Sigmoid colon (tissue), 7 donors: ENCODE results near the gene TRNP1. TPM values are rescaled to one million over a fixed set of nuclear protein-coding genes. Genes with fewer than 3 reads are reported as not detected.

Experiments used
- DNase-seq: peaks from one replicate; pipeline ENCODE4 v3.0.0-alpha.2; 2019
- H3K27ac ChIP-seq, 4 donors: fragments of 200-600 bp; sonication (generic); one replicate each; pipeline ENCODE4 v1.5.1; 2016 to 2019; ENCODE audit warnings: mild to moderate bottlenecking in 1 of 4
- H3K27me3 ChIP-seq, 3 donors: fragments of 200-600 bp; sonication (generic); one replicate each; pipeline ENCODE4 v1.5.1; 2019; ENCODE audit warnings: mild to moderate bottlenecking in 1 of 3
- H3K36me3 ChIP-seq, 4 donors: fragments of 200-600 bp; sonication (generic); one replicate each; pipeline ENCODE4 v1.5.1; 2016 to 2019
- H3K4me1 ChIP-seq, 4 donors: fragments of 200-600 bp; sonication (generic); one replicate each; pipeline ENCODE4 v1.5.1; 2017 to 2019
- H3K4me3 ChIP-seq, 4 donors: fragments of 200-600 bp; sonication (generic); one replicate each; pipeline ENCODE4 v1.5.1; 2017 to 2019; ENCODE audit warnings: mild to moderate bottlenecking in 2 of 4, moderate library complexity in 1 of 4
- H3K9me3 ChIP-seq, 4 donors: fragments of 200-600 bp in 3 of 4; sonication (generic) in 3 of 4; one replicate each; pipeline versions ENCODE4 v1.5.1 to v1.6.1; 2013 to 2019
- EP300 ChIP-seq, 4 donors: sonication (generic); formaldehyde crosslinking; IDR thresholded peaks; one replicate each; pipeline ENCODE4 v1.6.1; 2017; ENCODE audit warnings: antibody characterized with exemption in 4 of 4
- POLR2A ChIP-seq, 2 donors: fragments of 450-650 bp; IDR thresholded peaks; one replicate each; pipeline ENCODE4 v1.6.1; 2016; ENCODE audit warnings: antibody characterized with exemption in 2 of 2, mild to moderate bottlenecking in 2 of 2, moderate library complexity in 2 of 2
- POLR2AphosphoS5 ChIP-seq, 4 donors: sonication (generic); formaldehyde crosslinking; IDR thresholded peaks; one replicate each; pipeline ENCODE4 v1.6.1; 2017; ENCODE audit warnings: antibody characterized with exemption in 4 of 4
- WGBS, 2 donors: extraction: QIAGEN DNeasy Blood & Tissue Kit; methylation state at CpG; one replicate each; pipeline ENCODE4 v1.1.7; 2013; 5-methylcytosine and 5-hydroxymethylcytosine counted together
- intact Hi-C: fragments of 100-400 bp; cut with DNase I; formaldehyde crosslinking; loops from one replicate; pipeline ENCODE4 v1.15.1; 2023
- polyA plus RNA-seq, 3 donors: library from polyadenylated mRNA; stranded (reverse); fragments of 200-250 nt; gene quantifications; one replicate each; pipeline ENCODE4 v1.2.3, GENCODE V29; 2013
- total RNA-seq, 4 donors: library from RNA; depleted of rRNA; stranded (reverse); fragments of >200 nt; gene quantifications; one replicate each; pipeline ENCODE4 v1.1.0, GENCODE V29; 2016
- TF ChIP-seq, protein P1 (sequence below), 4 experiments: fragments of 450-650 bp in 3 of 4; fragments of 200-600 bp in 1 of 4; IDR thresholded peaks; one replicate each; pipeline ENCODE4 v1.5.1; 2016 to 2019; ENCODE audit warnings: antibody characterized with exemption in 4 of 4, mild to moderate bottlenecking in 3 of 4, moderate library complexity in 2 of 4
- donor health status: healthy with polysubstance abuse.
- donor health status: Bipolar disorder and iron deficiency.
- donor health status: healthy.

Gene TRNP1
- total and polyA plus RNA-seq, 7 donors = 3.0 to 29.6 (median 15.5) TPM

DNA sequence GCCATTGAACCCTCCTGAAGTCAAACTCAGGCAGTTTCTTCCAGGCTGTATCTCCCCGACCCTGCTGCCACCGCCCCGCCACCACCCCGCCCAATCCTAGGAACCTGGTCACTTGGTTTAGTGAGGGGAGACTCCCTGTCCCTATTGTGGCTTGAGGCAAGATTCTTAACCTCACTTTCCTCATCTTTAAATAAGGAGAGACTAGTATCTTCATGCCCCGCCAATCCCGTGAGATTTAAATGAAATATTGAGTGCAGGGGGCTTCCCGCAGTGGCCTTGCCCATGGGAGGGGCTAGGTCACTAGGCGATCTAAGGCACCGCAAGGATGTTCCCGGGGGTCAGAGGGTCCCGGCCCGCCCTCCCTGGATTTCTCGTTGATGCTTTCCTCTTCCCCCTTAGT is 34.2 kb upstream of the TRNP1 start:
- no peak for TF ChIP-seq EP300 (IDR thresholded peaks at IDR 0.05)
- TF ChIP-seq, protein P1, sequence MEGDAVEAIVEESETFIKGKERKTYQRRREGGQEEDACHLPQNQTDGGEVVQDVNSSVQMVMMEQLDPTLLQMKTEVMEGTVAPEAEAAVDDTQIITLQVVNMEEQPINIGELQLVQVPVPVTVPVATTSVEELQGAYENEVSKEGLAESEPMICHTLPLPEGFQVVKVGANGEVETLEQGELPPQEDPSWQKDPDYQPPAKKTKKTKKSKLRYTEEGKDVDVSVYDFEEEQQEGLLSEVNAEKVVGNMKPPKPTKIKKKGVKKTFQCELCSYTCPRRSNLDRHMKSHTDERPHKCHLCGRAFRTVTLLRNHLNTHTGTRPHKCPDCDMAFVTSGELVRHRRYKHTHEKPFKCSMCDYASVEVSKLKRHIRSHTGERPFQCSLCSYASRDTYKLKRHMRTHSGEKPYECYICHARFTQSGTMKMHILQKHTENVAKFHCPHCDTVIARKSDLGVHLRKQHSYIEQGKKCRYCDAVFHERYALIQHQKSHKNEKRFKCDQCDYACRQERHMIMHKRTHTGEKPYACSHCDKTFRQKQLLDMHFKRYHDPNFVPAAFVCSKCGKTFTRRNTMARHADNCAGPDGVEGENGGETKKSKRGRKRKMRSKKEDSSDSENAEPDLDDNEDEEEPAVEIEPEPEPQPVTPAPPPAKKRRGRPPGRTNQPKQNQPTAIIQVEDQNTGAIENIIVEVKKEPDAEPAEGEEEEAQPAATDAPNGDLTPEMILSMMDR (IDR thresholded peaks at IDR 0.05) = no peak
- TF ChIP-seq POLR2AphosphoS5 (IDR thresholded peaks at IDR 0.05) = no peak
- no peak for TF ChIP-seq POLR2A (IDR thresholded peaks at IDR 0.05)
- Histone ChIP-seq H3K27ac (no peak overlapping the region), H3K36me3 (no peaks in the 10 kb centered on the region), H3K27me3 (peaks cover 15 to 65% (median 37%) of the 10 kb centered on the region in 3 donors), H3K9me3 (no peaks in the 10 kb centered on the region), H3K4me1 (peaks cover 0 to 13% (median 11%) of the 10 kb centered on the region in 4 donors), H3K4me3 (peak overlapping the region in 1 of 4 donors; percentile 17)
- intact Hi-C loops = no loop called here
- WGBS, 2 donors = 8 to 22% methylated on average over 13 of the region's 13 CpGs
- no peak for DNase-seq

DNA sequence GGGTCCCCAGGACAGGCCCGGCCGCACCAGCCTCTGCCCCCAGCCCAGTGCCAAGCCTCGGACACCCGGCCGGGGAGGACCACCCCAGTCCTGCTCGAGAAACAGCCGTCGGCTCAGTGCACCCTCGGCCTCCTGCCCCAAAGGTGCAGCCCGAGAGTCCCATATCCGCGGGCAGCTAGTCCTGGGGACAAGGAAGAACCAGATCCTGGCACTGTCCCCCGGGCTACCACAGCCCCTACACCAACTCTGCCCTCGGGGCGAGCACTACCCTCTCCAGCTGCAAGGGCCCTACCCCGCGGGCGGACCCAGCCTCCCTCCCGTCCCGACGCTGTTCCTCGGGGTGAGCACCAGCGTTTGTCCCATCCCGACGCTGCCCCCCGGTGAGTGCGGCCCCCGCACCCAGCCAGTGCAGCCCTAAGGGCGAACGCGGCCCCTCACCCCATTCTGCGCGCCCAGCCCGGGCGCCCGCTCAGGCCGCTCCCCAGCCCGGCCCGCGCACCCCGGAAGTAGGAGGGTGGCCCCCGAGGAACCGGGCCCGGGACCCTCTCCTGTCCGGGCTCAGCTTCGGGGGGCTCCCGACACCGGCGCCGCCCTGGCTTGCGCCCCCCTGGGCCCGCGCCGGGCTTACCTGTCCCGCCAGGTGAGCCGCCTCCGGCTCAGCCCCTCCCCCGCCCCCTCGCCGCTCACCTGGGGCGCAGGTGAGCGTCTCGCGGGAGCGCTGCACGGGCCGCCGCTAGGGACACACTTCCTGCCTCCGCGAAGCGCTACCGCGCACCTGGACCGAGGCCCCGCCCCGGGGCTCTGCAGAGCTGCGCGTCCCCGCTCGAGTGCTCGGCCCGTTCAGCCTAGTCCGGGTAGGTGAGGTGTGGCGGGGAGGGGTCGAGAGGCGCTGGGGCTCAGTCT is 33.5 kb upstream of the TRNP1 start, which contains the start of gene KDF1:
KDF1 (minus strand) TSS at position 747 of the 903 bp plus-strand sequence. CDS start 8,088 bp downstream, outside the sequence.
- Histone ChIP-seq H3K36me3 (no peaks in the 10 kb centered on the region), H3K4me1 (peaks cover 0 to 13% (median 11%) of the 10 kb centered on the region in 4 donors), H3K27ac (no peak within 1 kb of the TSS), H3K9me3 (no peaks in the 10 kb centered on the region), H3K4me3 (peak within 1 kb of the TSS in 3 of 4 donors; percentile 17 to 34 (median 34)), H3K27me3 (peaks cover 15 to 65% (median 37%) of the 10 kb centered on the region in 3 donors)
- TF ChIP-seq, protein P1 (IDR thresholded peaks at IDR 0.05) = no peak
- no peak for TF ChIP-seq EP300 (IDR thresholded peaks at IDR 0.05)
- TF ChIP-seq POLR2A (IDR thresholded peaks at IDR 0.05) = no peak
- TF ChIP-seq POLR2AphosphoS5 (IDR thresholded peaks at IDR 0.05) = no peak
- 1% methylated on average over 86 of the region's 86 CpGs for WGBS, 2 donors
- intact Hi-C loops = no loop called here
- DNase-seq = no peak

DNA sequence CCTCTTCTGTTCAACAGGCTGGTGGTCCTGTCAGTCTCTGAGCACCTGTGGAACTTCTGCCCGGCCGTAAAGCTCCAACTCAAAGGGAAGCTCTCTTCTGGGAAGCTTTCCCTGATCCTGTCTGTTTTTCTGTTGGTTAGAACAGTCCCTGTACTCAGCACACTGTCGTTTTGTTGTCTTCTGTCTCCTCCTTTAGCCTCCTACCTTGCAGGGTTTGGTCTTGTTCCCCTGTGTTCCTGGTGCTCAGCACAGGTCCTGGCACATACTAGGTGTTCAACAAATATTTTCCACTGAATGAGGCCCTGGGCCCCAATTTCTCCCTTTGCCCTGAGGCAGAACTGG is 32.9 kb upstream of the TRNP1 start:
- no peaks in the 10 kb centered on the region for H3K9me3 ChIP-seq
- TF ChIP-seq POLR2A (IDR thresholded peaks at IDR 0.05) = no peak
- TF ChIP-seq POLR2AphosphoS5 (IDR thresholded peaks at IDR 0.05) = no peak
- intact Hi-C loops = no loop called here
- no peak overlapping the region for H3K27ac ChIP-seq
- no peak for DNase-seq
- peaks cover 15 to 65% (median 37%) of the 10 kb centered on the region in 3 donors for H3K27me3 ChIP-seq
- H3K4me1 ChIP-seq = peaks cover 0 to 13% (median 11%) of the 10 kb centered on the region in 4 donors
- H3K36me3 ChIP-seq = no peaks in the 10 kb centered on the region
- H3K4me3 ChIP-seq = no peak overlapping the region
- 10 to 24% methylated on average over 3 of the region's 3 CpGs for WGBS, 2 donors

DNA sequence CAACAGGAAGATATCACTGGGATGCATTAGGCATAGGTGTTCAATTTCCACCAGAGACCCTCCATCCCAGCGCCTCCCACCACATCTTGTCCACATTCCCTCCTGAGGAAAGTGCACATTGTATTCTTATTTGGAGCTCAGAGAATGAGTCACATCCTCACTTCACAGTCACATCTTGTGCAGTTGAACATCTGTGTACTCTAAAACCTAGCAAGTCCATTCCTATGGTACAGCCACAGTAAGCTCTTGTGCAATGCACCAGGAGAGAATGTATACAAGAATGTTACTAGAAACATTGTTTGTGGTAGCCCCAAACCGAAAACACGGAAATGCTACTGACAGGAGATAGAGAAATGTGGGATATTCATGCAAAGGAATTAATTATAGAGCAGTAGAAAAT is 31.7 kb upstream of the TRNP1 start:
- Histone ChIP-seq H3K27ac (no peak overlapping the region), H3K9me3 (no peaks in the 10 kb centered on the region), H3K4me1 (peaks cover 0 to 13% (median 11%) of the 10 kb centered on the region in 4 donors), H3K4me3 (no peak overlapping the region), H3K27me3 (peaks cover 15 to 61% (median 37%) of the 10 kb centered on the region in 3 donors), H3K36me3 (no peaks in the 10 kb centered on the region)
- no peak for DNase-seq
- TF ChIP-seq EP300 (IDR thresholded peaks at IDR 0.05) (no peak), POLR2A (IDR thresholded peaks at IDR 0.05) (no peak), POLR2AphosphoS5 (IDR thresholded peaks at IDR 0.05) (no peak)
- TF ChIP-seq, protein P1 (IDR thresholded peaks at IDR 0.05) = no peak
- WGBS, 2 donors = 72 to 81% methylated on average over 3 of the region's 3 CpGs
- intact Hi-C loops = no loop called here

DNA sequence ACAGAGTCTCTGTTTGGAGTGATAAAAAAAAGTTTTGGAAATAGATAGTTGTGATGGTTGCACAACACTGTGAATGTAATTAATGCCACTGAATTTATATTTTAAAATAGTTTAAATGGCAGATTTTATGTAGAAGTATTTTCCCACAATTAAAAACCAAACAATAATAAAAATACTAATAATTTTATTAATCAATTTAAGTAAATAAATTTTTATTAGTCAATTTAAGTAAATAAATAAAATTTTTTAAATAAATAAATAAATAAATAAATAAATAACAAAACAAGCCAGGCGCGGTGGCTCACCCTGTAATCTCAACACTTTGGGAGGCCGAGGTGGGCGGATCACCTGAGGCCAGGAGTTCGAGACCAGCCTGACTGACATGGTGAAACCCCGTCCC is 28.3 kb upstream of the TRNP1 start:
- Histone ChIP-seq H3K9me3 (no peaks in the 10 kb centered on the region), H3K4me3 (no peak overlapping the region), H3K27me3 (peaks cover 4 to 46% (median 5%) of the 10 kb centered on the region in 3 donors), H3K27ac (no peak overlapping the region), H3K4me1 (peaks cover 0 to 2% (median 2%) of the 10 kb centered on the region in 4 donors), H3K36me3 (no peaks in the 10 kb centered on the region)
- no peak for DNase-seq
- WGBS, 2 donors = 85 to 91% methylated on average over 6 of the region's 6 CpGs
- intact Hi-C loops = no loop called here
- TF ChIP-seq POLR2AphosphoS5 (IDR thresholded peaks at IDR 0.05) (no peak), EP300 (IDR thresholded peaks at IDR 0.05) (no peak), POLR2A (IDR thresholded peaks at IDR 0.05) (no peak)
- TF ChIP-seq, protein P1 (IDR thresholded peaks at IDR 0.05) = no peak
